Esophagus mucosa (tissue), 1 donor: ENCODE data around the gene PRM3. TPM values are rescaled to one million over a fixed set of nuclear protein-coding genes. Genes with fewer than 3 reads are reported as not detected.

Experiments used
- ATAC-seq: fragments of 200-7000 bp; cut with Tn5 transposase; one replicate; pipeline ENCODE4 v1.9.1; 2020
- total RNA-seq: library from RNA; stranded (reverse); gene quantifications from one replicate; pipeline ENCODE4 v1.2.4, GENCODE V29; 2023
- donor health status: DM: yes; HTN: yes; CAD: no.

Gene PRM3
- total RNA-seq, 1 donor from 2014 or later, result not detected

DNA sequence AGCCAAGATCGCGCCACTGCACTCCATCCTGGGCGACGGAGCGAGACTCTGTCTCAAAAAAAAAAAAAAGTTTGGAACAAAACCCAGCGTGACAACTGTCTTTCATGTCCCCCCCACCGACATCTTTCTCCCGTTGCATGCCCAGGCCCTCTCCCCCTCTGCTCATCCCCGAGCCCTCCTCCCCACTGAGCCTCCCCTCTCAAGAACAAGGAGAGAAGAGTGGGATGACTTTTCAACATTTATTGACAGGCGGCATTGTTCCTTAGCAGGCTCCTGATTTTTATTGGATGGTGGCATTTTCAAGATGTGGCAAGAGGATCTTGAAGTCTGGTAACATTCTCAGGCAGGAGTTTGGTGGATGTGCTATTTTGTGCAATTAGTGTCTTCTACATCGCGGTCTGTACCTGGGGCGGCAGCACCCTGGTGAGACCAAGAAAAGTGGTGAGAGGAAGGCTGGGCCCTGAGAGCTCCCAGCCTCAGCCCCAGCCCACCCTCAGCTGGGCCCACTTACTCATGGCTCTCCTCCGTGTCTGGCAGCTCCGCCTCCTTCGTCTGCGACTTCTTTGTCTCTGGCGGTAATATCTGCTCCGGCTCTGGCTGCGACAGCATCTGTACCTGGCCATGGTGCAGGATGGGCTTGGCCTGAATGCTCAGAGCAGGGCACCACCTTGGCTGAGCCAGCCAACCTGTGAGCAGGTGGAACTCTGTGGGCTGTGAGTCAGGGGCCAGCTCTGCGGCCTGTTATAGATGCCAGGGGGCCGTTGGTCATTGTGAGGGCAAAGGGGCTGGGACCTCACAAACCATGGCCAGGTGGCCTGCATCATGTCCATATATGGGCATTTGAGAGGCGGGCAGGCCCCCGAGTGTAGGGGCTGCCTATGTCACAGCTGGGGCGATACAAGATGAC lies 7.4 kb upstream of the PRM3 start, which contains the start of gene PRM1:
TSS of gene PRM1 (minus strand) at position 715 of the 907 bp plus-strand sequence. CDS start at position 623, 92 bp downstream.
- ATAC-seq, result no peak

GRCh38 chr16:11278681-11279628 lies 5.5 kb upstream of the PRM3 start:
- ATAC-seq, result no peak

DNA sequence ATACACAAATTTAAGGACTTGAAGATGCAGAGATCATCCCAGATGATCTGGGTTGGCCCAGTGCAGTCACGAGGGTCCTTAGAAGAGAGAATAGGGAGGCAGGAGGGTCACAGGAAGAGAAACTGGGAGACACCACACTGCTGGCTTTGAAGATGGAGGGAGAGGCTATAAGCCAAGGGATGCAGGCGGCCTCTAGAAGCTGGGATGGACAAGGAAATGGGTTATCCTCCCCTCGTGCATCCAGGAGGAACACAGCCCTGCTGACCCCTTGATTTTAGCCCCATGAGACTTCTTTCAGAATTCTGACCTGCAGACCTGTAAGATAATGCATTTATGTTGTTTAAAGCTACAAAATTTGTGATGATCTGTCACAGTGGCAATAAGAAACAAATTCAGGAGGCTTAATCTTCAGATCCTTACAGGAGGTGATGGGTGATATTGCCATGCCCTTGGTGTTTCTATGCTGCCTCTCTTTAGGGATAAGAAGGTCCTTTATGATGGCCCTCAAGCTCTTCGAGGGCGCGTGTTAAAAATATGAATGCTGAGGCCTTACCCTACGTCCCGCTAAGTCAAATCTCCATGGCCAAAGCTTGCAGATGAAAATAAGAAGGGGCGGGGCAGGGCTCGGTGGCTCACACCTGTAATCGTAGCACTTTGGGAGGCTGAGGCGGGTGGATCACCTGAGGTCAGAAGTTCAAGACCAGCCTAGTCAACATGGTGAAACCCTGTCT lies 4.3 kb upstream of the PRM3 start:
- ATAC-seq, result no peak

DNA sequence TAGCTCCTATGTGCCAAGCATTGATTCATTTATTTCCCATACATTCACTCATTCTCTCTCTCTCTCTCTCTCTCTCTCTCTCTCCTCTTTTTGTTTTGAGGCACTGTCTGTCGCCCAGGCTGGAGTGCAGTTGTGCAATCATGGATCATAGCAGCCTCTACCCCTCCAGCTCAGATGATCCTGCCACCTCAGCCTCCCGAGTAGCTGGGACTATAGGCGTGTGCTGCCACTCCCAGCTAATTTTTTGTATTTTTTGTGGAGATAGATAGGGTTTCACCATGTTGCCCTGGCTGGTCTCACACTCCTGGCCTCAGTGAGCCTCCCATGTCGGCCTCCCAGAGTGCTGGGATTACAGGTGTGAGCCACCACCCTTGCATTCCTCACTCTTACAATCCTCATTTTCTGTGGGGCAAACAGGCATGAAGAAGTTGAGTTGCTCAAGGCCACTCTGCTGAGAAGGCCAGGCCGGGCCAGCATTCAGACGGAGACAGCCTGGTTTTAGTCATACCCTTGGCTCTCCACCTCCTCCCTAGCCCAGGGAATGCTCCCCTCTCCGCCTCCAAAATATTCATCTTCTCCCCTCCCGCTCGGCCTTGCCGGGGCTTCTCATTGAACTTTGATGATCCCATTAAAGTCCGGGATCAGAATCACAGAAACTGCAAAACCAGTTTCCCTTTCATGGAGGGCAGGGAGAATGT lies 3.6 kb upstream of the PRM3 start:
- ATAC-seq, result no peak

DNA sequence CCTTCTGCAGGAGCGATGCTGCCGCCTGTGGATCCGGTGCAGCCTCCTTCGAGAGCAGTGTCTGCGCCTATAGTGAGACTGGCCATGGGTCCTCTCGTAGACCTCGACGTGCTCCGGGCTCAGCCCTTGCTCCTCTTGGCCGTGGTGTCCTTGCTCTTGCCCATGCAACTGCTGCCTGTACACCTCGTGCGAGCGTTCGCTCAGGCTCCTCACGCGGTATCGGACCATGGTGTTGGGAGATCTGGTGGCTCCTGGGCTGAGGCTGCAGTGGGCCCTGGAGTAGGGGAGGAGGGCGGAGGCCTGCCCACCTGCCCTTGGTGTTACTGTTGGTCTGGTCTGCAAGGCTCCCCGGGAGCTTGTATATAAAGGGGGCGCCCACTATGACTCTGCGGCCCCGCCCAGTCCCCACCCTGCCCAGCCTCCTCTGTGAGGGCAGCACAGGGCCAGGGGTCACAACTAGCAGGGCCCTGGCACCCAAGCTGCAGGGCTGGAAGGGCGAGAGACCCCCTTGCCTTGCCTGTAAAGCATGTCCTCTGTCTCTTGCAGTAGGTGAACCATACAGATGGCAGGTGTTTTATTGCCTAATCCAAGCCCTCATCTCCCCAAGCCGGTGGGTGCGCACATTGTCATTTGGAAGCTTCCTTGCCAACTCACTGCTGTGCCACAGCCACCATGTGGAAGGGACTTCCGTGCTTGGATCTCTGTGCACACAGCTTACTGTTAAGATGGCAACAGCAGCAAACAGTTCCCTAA lies 2.9 kb upstream of the PRM3 start, which contains the start of gene PRM2:
TSS of gene PRM2 (minus strand) at position 338 of the 753 bp plus-strand sequence. CDS start at position 228, 110 bp downstream.
- ATAC-seq, result no peak

DNA sequence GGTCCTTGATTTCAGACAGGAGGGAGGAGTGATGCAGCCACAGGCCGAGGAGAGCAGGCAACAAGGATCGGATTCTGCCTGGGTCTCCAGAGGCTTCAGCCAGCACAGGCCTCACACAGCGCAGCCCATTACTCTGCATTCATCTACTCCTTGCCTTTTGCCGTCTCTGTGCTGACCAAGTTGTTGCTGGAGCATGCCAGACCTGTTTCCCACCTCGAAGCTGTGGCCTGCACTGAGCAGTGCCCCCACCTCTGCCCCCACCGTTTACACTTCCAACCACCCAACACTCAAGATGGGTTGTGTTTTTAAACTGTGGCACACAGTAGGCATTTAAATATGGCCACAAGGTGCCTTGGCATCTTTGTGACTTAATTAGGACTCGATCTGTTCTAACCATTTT lies 1.5 kb upstream of the PRM3 start:
- ATAC-seq, result no peak

- no peak for ATAC-seq
These were observed 394 bp upstream of the PRM3 start for GRCh38 chr16:11273721-11274324.

GRCh38 chr16:11272484-11272883 lies 945 bp downstream of the PRM3 start:
- ATAC-seq, result peak; percentile 24

GRCh38 chr16:11271610-11272009 lies 1.8 kb downstream of the PRM3 start:
- no peak for ATAC-seq

DNA sequence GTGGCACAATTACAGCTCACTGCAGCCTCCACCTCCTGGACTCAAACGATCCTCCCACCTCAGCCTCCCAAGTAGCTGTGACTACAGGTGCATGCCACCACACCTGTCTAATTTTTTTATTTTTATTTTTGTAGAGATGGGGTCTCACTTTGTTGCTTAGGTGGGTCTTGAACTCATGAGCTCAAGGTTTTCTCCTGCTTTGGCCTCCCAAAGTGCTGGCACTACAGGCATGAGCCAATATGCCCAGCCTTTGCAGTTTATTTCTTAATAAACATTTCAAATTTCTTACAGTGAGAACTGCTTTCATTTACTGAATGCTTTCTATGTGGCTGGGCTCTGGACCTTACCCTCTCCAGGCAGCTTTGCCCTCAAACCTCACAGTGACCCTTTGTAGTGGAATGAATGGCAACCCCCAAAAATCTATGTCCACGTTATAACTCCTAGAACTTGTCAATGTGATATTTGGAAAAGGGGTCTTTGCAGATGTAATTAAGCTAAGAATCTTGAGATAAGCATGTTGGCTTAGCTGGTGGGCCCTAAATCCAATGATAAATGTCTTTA lies 2.7 kb downstream of the PRM3 start:
- no peak for ATAC-seq

GRCh38 chr16:11268921-11269375 lies 4.5 kb downstream of the PRM3 start, which contains the start of gene TNP2:
Gene TNP2 (minus strand): TSS chr16:11269325. CDS start chr16:11269262, 63 bp downstream.
- ATAC-seq, result no peak

- ATAC-seq, result no peak
These were observed 8.3 kb downstream of the PRM3 start for GRCh38 chr16:11265124-11265523.

GRCh38 chr16:11264155-11264832 lies 9.1 kb downstream of the PRM3 start:
- ATAC-seq, result no peak

- no peak for ATAC-seq
These were observed 9.7 kb downstream of the PRM3 start for GRCh38 chr16:11263737-11264136.

- no peak for ATAC-seq
These were observed 10.5 kb downstream of the PRM3 start for GRCh38 chr16:11262915-11263314.

DNA sequence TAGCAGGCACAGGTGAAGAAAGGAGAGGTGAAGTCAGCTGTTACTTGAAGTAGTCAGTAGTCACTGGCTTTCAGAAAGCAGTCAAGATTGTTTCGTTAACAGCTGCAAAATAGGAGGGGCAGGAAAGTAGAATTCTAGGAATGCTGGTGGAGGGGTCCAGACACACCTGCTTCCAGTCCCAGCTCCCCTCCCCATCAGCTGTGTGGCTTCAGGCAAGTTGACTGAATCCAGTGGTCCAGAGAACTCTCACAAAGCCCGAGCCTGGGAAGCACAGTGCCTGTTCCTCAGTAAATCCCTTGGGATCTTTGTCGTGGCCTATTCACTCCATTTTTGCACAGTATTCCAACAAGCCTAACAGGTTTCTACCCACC lies 12.8 kb downstream of the PRM3 start:
- no peak for ATAC-seq

DNA sequence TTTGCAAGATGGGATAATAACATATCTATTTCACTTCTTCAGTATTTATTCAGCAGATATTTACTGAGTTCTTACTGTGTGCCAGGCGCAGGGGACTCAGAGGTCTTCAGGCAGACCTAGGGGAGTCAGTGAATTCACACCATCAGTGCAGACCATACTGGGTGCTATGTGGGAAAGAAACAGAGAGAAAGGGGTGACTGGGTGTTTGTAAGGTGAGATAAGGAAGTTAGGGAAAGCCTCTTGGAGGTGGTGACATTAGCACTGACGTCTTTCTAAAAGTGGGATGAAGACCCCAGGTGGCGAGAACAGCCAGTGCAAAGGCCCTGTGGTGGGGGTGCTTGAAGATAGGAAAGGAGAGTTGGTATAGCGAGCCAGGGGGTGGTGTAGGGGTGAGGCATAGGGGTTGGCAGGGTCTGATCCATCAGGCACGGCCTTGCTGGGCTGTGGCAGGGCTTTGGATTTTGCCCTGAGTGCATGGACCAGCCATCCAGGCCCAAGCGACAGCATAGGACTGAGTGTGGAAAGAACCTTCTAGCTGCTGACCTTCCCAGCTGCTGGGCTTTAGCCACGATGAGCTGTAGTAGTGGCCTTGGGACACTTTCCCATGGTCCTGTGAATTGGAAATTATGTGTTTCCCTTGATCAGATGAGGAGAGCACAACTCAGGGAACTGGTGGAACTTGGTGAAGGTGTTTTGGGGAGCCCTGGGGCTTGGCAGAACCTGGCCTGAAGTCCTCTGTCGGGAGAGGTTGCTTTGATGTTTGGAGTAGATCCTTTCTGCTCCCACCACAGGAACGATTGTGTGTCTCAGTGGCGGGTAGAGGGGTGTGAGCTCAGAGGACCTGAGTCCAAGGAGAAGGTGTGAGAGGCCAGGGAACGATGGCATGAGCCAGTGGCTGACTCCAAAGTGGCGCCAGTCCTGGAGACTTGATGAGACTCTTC lies 13.5 kb downstream of the PRM3 start:
- no peak for ATAC-seq
